GM23338 (cell line): Measurements from ENCODE around the gene ZNF747. TPM values are rescaled to one million over a fixed set of nuclear protein-coding genes. Genes with fewer than 3 reads are reported as not detected.

Experiments
- ATAC-seq: fragments of 200-7000 bp; cut with Tn5 transposase; 3 replicates; pipeline ENCODE4 v1.9.1; 2020
- DNase-seq: peaks from one replicate; pipeline ENCODE4 v3.0.0-alpha.2; 2015; ENCODE audit warnings: low spot score
- H2AFZ ChIP-seq: fragments of 200-600 bp; sonication (generic); 2 replicates; pipeline ENCODE4 v1.8.0; 2016; ENCODE audit warnings: antibody characterized with exemption, mild to moderate bottlenecking, moderate library complexity
- H3F3A ChIP-seq: fragments of 200-600 bp; sonication (generic); replicated peaks from 2 replicates; pipeline ENCODE4 v1.8.0; 2017; ENCODE audit warnings: antibody characterized with exemption, mixed run types, low read depth
- H3K27ac ChIP-seq: fragments of 200-600 bp; sonication (generic); 2 replicates; pipeline ENCODE4 v1.6.1; 2016; ENCODE audit warnings: low read depth
- H3K27me3 ChIP-seq: fragments of 200-600 bp; sonication (generic); 2 replicates; pipeline ENCODE4 v1.8.0; 2016; ENCODE audit warnings: mild to moderate bottlenecking, mixed run types, moderate library complexity; ENCODE audit not compliant: insufficient read depth
- H3K36me3 ChIP-seq: fragments of 200-600 bp; sonication (generic); 2 replicates; pipeline ENCODE4 v1.8.0; 2016; ENCODE audit warnings: mild to moderate bottlenecking; ENCODE audit not compliant: insufficient read depth
- H3K4me1 ChIP-seq: fragments of 200-600 bp; sonication (generic); 2 replicates; pipeline ENCODE4 v1.8.0; 2016; ENCODE audit warnings: mild to moderate bottlenecking, moderate library complexity; ENCODE audit not compliant: insufficient read depth
- H3K4me2 ChIP-seq: fragments of 200-600 bp; sonication (generic); 2 replicates; pipeline ENCODE4 v1.7.1; 2017; ENCODE audit warnings: mixed run types
- H3K4me3 ChIP-seq: fragments of 200-600 bp; sonication (generic); 2 replicates; pipeline ENCODE4 v1.6.1; 2016; ENCODE audit warnings: mixed run types
- H3K79me2 ChIP-seq: fragments of 200-600 bp; sonication (generic); replicated peaks from 2 replicates; pipeline ENCODE4 v1.8.0; 2017; ENCODE audit warnings: mild to moderate bottlenecking; ENCODE audit not compliant: insufficient read depth
- H3K9me2 ChIP-seq: fragments of 200-600 bp; sonication (generic); 2 replicates; pipeline ENCODE4 v1.8.0; 2017; ENCODE audit not compliant: insufficient read depth
- H4K20me1 ChIP-seq: fragments of 200-600 bp; sonication (generic); replicated peaks from 2 replicates; pipeline ENCODE4 v1.8.0; 2017; ENCODE audit warnings: mild to moderate bottlenecking; ENCODE audit not compliant: insufficient read depth
- H3K27ac Mint-ChIP-seq: 2 replicates; pipeline ENCODE4 v1.8.0; 2020; ENCODE audit warnings: inconsistent platforms, mild to moderate bottlenecking, moderate library complexity, mixed read lengths
- H3K27me3 Mint-ChIP-seq: 3 replicates; pipeline ENCODE4 v1.8.0; 2022; ENCODE audit warnings: low read depth, mild to moderate bottlenecking, moderate library complexity, mixed read lengths, inconsistent platforms; ENCODE audit not compliant: insufficient read depth, poor library complexity
- H3K36me3 Mint-ChIP-seq: 3 replicates; pipeline ENCODE4 v1.8.0; 2021; ENCODE audit warnings: low read depth, mild to moderate bottlenecking, inconsistent platforms, moderate library complexity, mixed read lengths
- H3K4me1 Mint-ChIP-seq: 3 replicates; pipeline ENCODE4 v1.8.0; 2020; ENCODE audit warnings: mild to moderate bottlenecking, inconsistent platforms, mixed read lengths
- H3K4me3 Mint-ChIP-seq: 3 replicates; pipeline ENCODE4 v1.8.0; 2021; ENCODE audit warnings: moderate library complexity, mild to moderate bottlenecking, inconsistent platforms, mixed read lengths
- H3K9me3 Mint-ChIP-seq: 3 replicates; pipeline ENCODE4 v1.8.0; 2020; ENCODE audit warnings: moderate library complexity, mild to moderate bottlenecking, inconsistent platforms, mixed read lengths
- CREB1 ChIP-seq: fragments of 250-450 bp; sonication (Bioruptor Pico); IDR thresholded peaks from 2 replicates; pipeline ENCODE4 v1.5.0; 2020; ENCODE audit warnings: low read depth, mild to moderate bottlenecking, moderate library complexity
- ETS1 ChIP-seq: IDR thresholded peaks from 2 replicates; pipeline ENCODE4 v1.6.1; 2016; ENCODE audit warnings: antibody characterized with exemption
- EZH2 ChIP-seq: fragments of 200-600 bp; sonication (generic); IDR thresholded peaks from one replicate; pipeline ENCODE4 v1.8.0; 2017; ENCODE audit warnings: antibody characterized with exemption, mild to moderate bottlenecking, low read depth; ENCODE audit not compliant: unreplicated experiment
- EZH2phosphoT487 ChIP-seq: fragments of 200-600 bp; sonication (generic); IDR thresholded peaks from one replicate; pipeline ENCODE4 v1.8.1; 2018; ENCODE audit warnings: antibody characterized with exemption; ENCODE audit not compliant: unreplicated experiment
- JUNB ChIP-seq: IDR thresholded peaks from one replicate; pipeline ENCODE4 v1.6.1; 2016; ENCODE audit warnings: antibody characterized with exemption; ENCODE audit not compliant: unreplicated experiment
- NANOG ChIP-seq: IDR thresholded peaks from 2 replicates; pipeline ENCODE4 v1.6.1; 2016; ENCODE audit warnings: antibody characterized with exemption, borderline replicate concordance
- POLR2AphosphoS5 ChIP-seq: IDR thresholded peaks from 2 replicates; pipeline ENCODE4 v1.6.1; 2016; ENCODE audit warnings: antibody characterized with exemption, low read depth
- REST ChIP-seq: IDR thresholded peaks from one replicate; pipeline ENCODE4 v1.6.1; 2018; ENCODE audit warnings: antibody characterized with exemption; ENCODE audit not compliant: unreplicated experiment
- STAT1 ChIP-seq: IDR thresholded peaks from one replicate; pipeline ENCODE4 v1.6.1; 2016; ENCODE audit warnings: antibody characterized with exemption; ENCODE audit not compliant: unreplicated experiment
- ZNF331 ChIP-seq: fragments of 250-450 bp; sonication (Bioruptor Pico); IDR thresholded peaks from 2 replicates; pipeline ENCODE4 v1.5.0; 2020; ENCODE audit warnings: low read depth, mild to moderate bottlenecking, moderate library complexity
- ZNF462 ChIP-seq: fragments of 250-450 bp; sonication (Bioruptor Pico); IDR thresholded peaks from 2 replicates; pipeline ENCODE4 v1.5.0; 2020; ENCODE audit warnings: mild to moderate bottlenecking, moderate library complexity
- polyA plus RNA-seq: library from polyadenylated mRNA; unstranded; fragments of >200 nt; fragmentation: Nextera tagmentation; extraction: Ambion mirVana; gene quantifications from 2 replicates; pipeline ENCODE4 v1.2.1, GENCODE V29; 2016
- total RNA-seq: library from RNA; depleted of rRNA; stranded (reverse); fragments of >200 nt; shearing (Covaris generic); gene quantifications from 2 replicates; pipeline ENCODE4 v1.2.3, GENCODE V29; 2014

ZNF747 gene
- total and polyA plus RNA-seq, 2 experiments from 2014 or later = 4.2 to 12.6 TPM

GRCh38 chr16:30499284-30499683 lies 35.4 kb downstream of the ZNF747 start (continued):
- TF ChIP-seq REST (no peak), JUNB (no peak), EZH2phosphoT487 (no peak), STAT1 (no peak), ETS1 (no peak)

GRCh38 chr16:30494709-30495108 lies 39.9 kb downstream of the ZNF747 start:
- H3K27me3 ChIP-seq = no peaks in the 10 kb centered on the region
- H3K36me3 ChIP-seq = no peaks in the 10 kb centered on the region
- ATAC-seq = peak; percentile 33
- H4K20me1 ChIP-seq = no peaks in the 10 kb centered on the region
- H3K36me3 Mint-ChIP-seq = no peaks in the 10 kb centered on the region
- H3F3A ChIP-seq = no peaks in the 10 kb centered on the region
- H3K27ac ChIP-seq = no peak overlapping the region
- peak overlapping the region; percentile 92 for H2AFZ ChIP-seq
- H3K4me2 ChIP-seq = no peak overlapping the region
- H3K27me3 Mint-ChIP-seq = peaks cover 3% of the 10 kb centered on the region
- no peaks in the 10 kb centered on the region for H3K4me1 ChIP-seq
- H3K4me3 Mint-ChIP-seq = no peak overlapping the region
- no peak overlapping the region for H3K4me3 ChIP-seq
- peak; percentile 21 for DNase-seq
- no peaks in the 10 kb centered on the region; the same call in 2 of the 3 replicates for H3K9me3 Mint-ChIP-seq
- peaks cover 4% of the 10 kb centered on the region for H3K4me1 Mint-ChIP-seq
- no peaks in the 10 kb centered on the region for H3K79me2 ChIP-seq
- H3K9me2 ChIP-seq = no peaks in the 10 kb centered on the region
- no peak overlapping the region for H3K27ac Mint-ChIP-seq
- TF ChIP-seq NANOG (no peak), ETS1 (no peak), CREB1 (CRISPR knock-in tag) (no peak), EZH2 (no peak), EZH2phosphoT487 (no peak), POLR2AphosphoS5 (no peak), STAT1 (no peak), ZNF462 (CRISPR knock-in tag) (no peak), ZNF331 (CRISPR knock-in tag) (no peak)
